CD14-positive monocyte (primary cell): ENCODE measurements around the gene NDRG4. TPM values are rescaled to one million over a fixed set of nuclear protein-coding genes. Genes with fewer than 3 reads are reported as not detected.

Experiments
- DNase-seq, 3 donors: peaks; one replicate each; pipeline ENCODE4 v3.0.0-alpha.2; 2011 to 2022
- H2AFZ ChIP-seq: 2 replicates; pipeline ENCODE4 v1.6.0; 2012; ENCODE audit warnings: mild to moderate bottlenecking, low read depth, low read length, inconsistent platforms; ENCODE audit not compliant: insufficient read depth, poor library complexity, severe bottlenecking
- H3K27ac ChIP-seq, 2 donors: 1 replicate in 1 of 2; 2 replicates in 1 of 2; pipeline ENCODE4 v1.5.1; 2012 to 2013; ENCODE audit warnings: low read length in 2 of 2, control low read depth in 1 of 2, inconsistent platforms in 1 of 2, low read depth in 1 of 2, mild to moderate bottlenecking in 1 of 2
- H3K27me3 ChIP-seq, 2 donors: one replicate each; pipeline versions ENCODE4 v1.6.0 to v1.6.1; 2011 to 2013; ENCODE audit warnings: low read length in 2 of 2; ENCODE audit not compliant: control insufficient read depth in 2 of 2, insufficient read depth in 2 of 2
- H3K36me3 ChIP-seq, 2 donors: replicated peaks in 1 of 2; 1 replicate in 1 of 2; 2 replicates in 1 of 2; pipeline versions ENCODE4 v1.5.1 to v1.6.1; 2012 to 2013; ENCODE audit warnings: low read length in 2 of 2, control low read depth in 1 of 2, inconsistent platforms in 1 of 2, mild to moderate bottlenecking in 1 of 2; ENCODE audit not compliant: insufficient read depth in 2 of 2, control insufficient read depth in 1 of 2
- H3K4me1 ChIP-seq, 2 donors: 1 replicate in 1 of 2; 2 replicates in 1 of 2; pipeline versions ENCODE4 v1.5.1 to v1.6.1; 2012 to 2013; ENCODE audit warnings: low read length in 2 of 2, control low read depth in 1 of 2, inconsistent platforms in 1 of 2, mild to moderate bottlenecking in 1 of 2, moderate library complexity in 1 of 2; ENCODE audit not compliant: insufficient read depth in 2 of 2, control insufficient read depth in 1 of 2
- H3K4me2 ChIP-seq: replicated peaks from 2 replicates; pipeline ENCODE3; 2012; ENCODE audit warnings: low read length, moderate library complexity, mild to moderate bottlenecking; ENCODE audit not compliant: poor library complexity, severe bottlenecking; ENCODE audit errors: extremely low read depth
- H3K4me3 ChIP-seq, 3 experiments: fragments of 200-600 bp in 1 of 3; sonication (generic) in 1 of 3; replicated peaks in 1 of 3; 1 replicate in 2 of 3; 2 replicates in 1 of 3; pipeline ENCODE4 v1.5.1; 2011 to 2013; ENCODE audit warnings: low read length in 3 of 3, mild to moderate bottlenecking in 3 of 3, control low read depth in 2 of 3, low read depth in 2 of 3, inconsistent platforms in 1 of 3, moderate library complexity in 1 of 3
- H3K79me2 ChIP-seq: 2 replicates; pipeline ENCODE4 v1.6.0; 2012; ENCODE audit warnings: mild to moderate bottlenecking, control low read depth, inconsistent platforms, low read length, moderate library complexity; ENCODE audit not compliant: insufficient read depth
- H3K9ac ChIP-seq: 2 replicates; pipeline ENCODE4 v1.6.0; 2017; ENCODE audit warnings: low read length, mild to moderate bottlenecking; ENCODE audit not compliant: insufficient read depth, poor library complexity, severe bottlenecking
- H3K9me3 ChIP-seq, 2 donors: replicated peaks in 1 of 2; 1 replicate in 1 of 2; 2 replicates in 1 of 2; pipeline versions ENCODE4 v1.5.1 to v1.6.1; 2012 to 2013; ENCODE audit warnings: low read length in 2 of 2, control low read depth in 1 of 2; ENCODE audit not compliant: control insufficient read depth in 1 of 2, insufficient read depth in 1 of 2
- H4K20me1 ChIP-seq: 2 replicates; pipeline ENCODE4 v1.6.0; 2012; ENCODE audit warnings: mild to moderate bottlenecking, low read length, control low read depth, moderate library complexity; ENCODE audit not compliant: insufficient read depth
- H3K27ac Mint-ChIP-seq, 7 donors: one replicate each; pipeline ENCODE4 v1.8.0; 2020; ENCODE audit warnings: mild to moderate bottlenecking in 7 of 7, mixed read lengths in 7 of 7, moderate library complexity in 6 of 7, inconsistent platforms in 2 of 7
- H3K27me3 Mint-ChIP-seq, 3 donors: one replicate each; pipeline ENCODE4 v1.8.0; 2021 to 2022; ENCODE audit warnings: low read depth in 3 of 3, mild to moderate bottlenecking in 3 of 3, mixed read lengths in 3 of 3, moderate library complexity in 3 of 3, inconsistent platforms in 1 of 3
- H3K36me3 Mint-ChIP-seq, 2 donors: one replicate each; pipeline ENCODE4 v1.8.0; 2020; ENCODE audit warnings: mixed read lengths in 2 of 2, inconsistent platforms in 1 of 2, mild to moderate bottlenecking in 1 of 2
- H3K4me1 Mint-ChIP-seq: one replicate; pipeline ENCODE4 v1.8.0; 2020; ENCODE audit warnings: mild to moderate bottlenecking, mixed read lengths
- H3K4me3 Mint-ChIP-seq, 2 donors: one replicate each; pipeline ENCODE4 v1.8.0; 2020; ENCODE audit warnings: mild to moderate bottlenecking in 2 of 2, mixed read lengths in 2 of 2, moderate library complexity in 1 of 2
- H3K9me3 Mint-ChIP-seq, 7 donors: one replicate each; pipeline ENCODE4 v1.8.0; 2020 to 2022; ENCODE audit warnings: mixed read lengths in 7 of 7, mild to moderate bottlenecking in 6 of 7, moderate library complexity in 6 of 7, inconsistent platforms in 2 of 7
- CTCF ChIP-seq: fragments of 200-600 bp; IDR thresholded peaks from one replicate; pipeline ENCODE4 v1.8.0; 2022; ENCODE audit warnings: antibody characterized with exemption, mild to moderate bottlenecking
- WGBS: methylation state at CpG from one replicate; pipeline ENCODE4 v1.1.5; 2013; ENCODE audit warnings: missing lambda C conversion rate; ENCODE audit not compliant: insufficient coverage; 5-methylcytosine and 5-hydroxymethylcytosine counted together
- intact Hi-C, 2 donors: fragments of 100-400 bp; cut with micrococcal nuclease; formaldehyde crosslinking; loops; one replicate each; pipeline versions ENCODE4 v1.15.0 to v1.15.1; 2023
- polyA plus RNA-seq, 3 donors: library from polyadenylated mRNA; depleted of rRNA in 1 of 3; unstranded in 2 of 3; stranded (reverse) in 1 of 3; fragments of 300-500 nt in 2 of 3; fragments of >200 nt in 1 of 3; fragmentation: Illumina TruSeq in 2 of 3; gene quantifications; 1 replicate in 2 of 3; 2 replicates in 1 of 3; pipeline ENCODE4 v1.2.3, GENCODE V29; 2012 to 2021

The NDRG4 gene
- polyA plus RNA-seq, 3 donors: not detected

GRCh38 chr16:58503166-58503862 lies 3.4 kb downstream of the NDRG4 start:
- Histone ChIP-seq H3K4me3 (no peak overlapping the region), H2AFZ (no peak overlapping the region), H3K27me3 (peaks cover 15 to 38% of the 10 kb centered on the region in 2 donors), H3K36me3 (no peaks in the 10 kb centered on the region), H3K9me3 (peaks cover 0 to 23% of the 10 kb centered on the region in 2 donors), H3K4me1 (peaks cover 5 to 12% of the 10 kb centered on the region in 2 donors), H3K27ac (no peak overlapping the region), H3K9ac (no peak overlapping the region), H3K4me2 (no peak overlapping the region), H3K79me2 (no peaks in the 10 kb centered on the region), H4K20me1 (no peaks in the 10 kb centered on the region)
- intact Hi-C loops: no loop called here
- TF ChIP-seq CTCF: no peak
- Mint-ChIP-seq H3K36me3 (no peaks in the 10 kb centered on the region), H3K27me3 (peaks cover 46 to 55% (median 51%) of the 10 kb centered on the region in 3 donors), H3K4me3 (peak overlapping the region in 1 of 2 donors; percentile 42), H3K27ac (no peak overlapping the region), H3K4me1 (peaks cover 7% of the 10 kb centered on the region), H3K9me3 (peaks cover 0 to 4% (median 1%) of the 10 kb centered on the region in 7 donors)
- DNase-seq: no peak
- WGBS: 92% methylated on average over 13 of the region's 14 CpGs

- H3K27ac ChIP-seq: no peak overlapping the region
- H3K9me3 ChIP-seq: peaks cover 0 to 23% of the 10 kb centered on the region in 2 donors
- Mint-ChIP-seq H3K36me3 (no peaks in the 10 kb centered on the region), H3K27me3 (peaks cover 41 to 49% (median 47%) of the 10 kb centered on the region in 3 donors), H3K4me3 (no peak overlapping the region), H3K9me3 (peaks cover 0 to 3% (median 1%) of the 10 kb centered on the region in 7 donors), H3K27ac (no peak overlapping the region), H3K4me1 (peaks cover 7% of the 10 kb centered on the region)
- H3K4me1 ChIP-seq: peaks cover 5 to 12% of the 10 kb centered on the region in 2 donors
- no peak overlapping the region for H3K4me3 ChIP-seq
- H4K20me1 ChIP-seq: no peaks in the 10 kb centered on the region
- H3K9ac ChIP-seq: no peak overlapping the region
- no peaks in the 10 kb centered on the region for H3K79me2 ChIP-seq
- H2AFZ ChIP-seq: no peak overlapping the region
- intact Hi-C loops: no loop called here
- peaks cover 15 to 37% of the 10 kb centered on the region in 2 donors for H3K27me3 ChIP-seq
- H3K36me3 ChIP-seq: no peaks in the 10 kb centered on the region
- DNase-seq: no peak
- no peak for TF ChIP-seq CTCF
- no peak overlapping the region for H3K4me2 ChIP-seq
- 95% methylated on average over 16 of the region's 21 CpGs for WGBS
Observed at GRCh38 chr16:58503863-58504688, 4.1 kb downstream of the NDRG4 start.
